Stimulated activated CD8-positive, alpha-beta memory T cell treated with anti-CD3 and anti-CD28 coated beads, Interleukin-12 subunit alpha, Interleukin-12 subunit beta, amount 100 ng/mL, for 1 hour (primary cell): ENCODE results near the gene KCNA10.

ENCODE experiments used
- DNase-seq: peaks from one replicate; pipeline ENCODE4 v3.0.0-alpha.2; 2020; ENCODE audit warnings: low read depth

Gene KCNA10

DNA sequence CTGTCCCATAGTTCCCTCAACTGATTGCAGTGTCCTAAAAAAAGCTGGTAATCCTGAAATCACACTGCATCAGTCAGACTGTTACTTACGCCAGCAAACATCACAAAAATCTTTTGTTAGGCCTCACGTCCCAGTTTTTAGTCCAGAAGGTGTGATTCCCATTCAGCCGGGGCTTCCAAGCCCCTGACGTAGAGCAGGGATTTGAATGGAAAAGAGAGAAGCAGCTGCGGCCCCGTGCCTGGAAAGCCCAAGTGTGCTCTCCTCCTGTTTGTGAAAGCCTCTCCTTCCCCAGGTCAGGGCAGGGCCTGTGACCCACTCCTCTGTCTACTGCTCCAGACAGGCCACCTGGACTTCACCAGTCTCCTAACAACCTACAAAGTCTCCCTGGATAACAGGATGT is 20.7 kb downstream of the KCNA10 start:
- no peak for DNase-seq

- peak; percentile 71 for DNase-seq
Measured at GRCh38 chr1:110495926-110496600, 22.9 kb downstream of the KCNA10 start.

DNA sequence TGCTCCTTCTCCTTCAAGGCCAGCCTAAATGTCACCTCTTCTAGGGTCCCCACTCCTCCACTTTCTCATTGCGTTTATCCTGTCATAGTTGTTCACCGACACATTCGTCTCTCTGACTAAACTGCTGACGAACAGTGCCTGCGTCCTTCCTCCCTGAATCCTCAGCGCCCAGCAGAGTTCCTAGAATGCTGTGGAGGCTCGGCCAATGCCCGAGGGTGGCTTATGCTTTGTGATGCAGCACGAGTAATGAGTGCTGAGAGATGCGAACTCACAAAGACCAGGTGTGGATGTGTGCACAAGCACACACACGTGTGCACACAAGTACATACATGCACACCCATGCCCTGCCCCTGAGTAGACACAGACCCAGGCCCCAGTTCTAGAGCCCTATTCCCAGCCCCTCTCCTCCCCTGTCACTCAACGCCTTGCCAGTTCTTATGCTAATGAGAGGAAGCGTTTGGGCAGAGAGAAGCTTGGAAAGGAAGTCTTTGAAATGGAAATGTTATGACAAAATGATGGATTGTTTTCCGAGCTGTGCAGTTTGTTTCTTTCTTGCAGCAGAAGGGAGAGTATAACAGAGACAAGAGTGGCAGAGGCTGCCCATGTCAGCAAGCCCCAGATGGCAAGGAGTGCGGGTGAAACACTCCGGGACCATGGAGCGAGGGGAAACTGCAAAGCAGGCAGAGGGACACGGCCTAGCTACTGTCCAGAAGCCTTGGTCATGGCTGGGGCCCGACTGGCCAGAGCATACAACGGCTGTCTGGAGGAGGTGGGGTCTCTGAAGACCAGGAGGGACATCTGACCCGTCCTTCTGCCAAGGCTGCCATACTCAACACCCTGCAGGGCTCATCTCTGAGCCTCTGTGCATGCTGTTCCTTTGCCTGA is 24.2 kb downstream of the KCNA10 start:
- DNase-seq: no peak

GRCh38 chr1:110494036-110494435 is 24.9 kb downstream of the KCNA10 start:
- no peak for DNase-seq

GRCh38 chr1:110493059-110493699 is 25.8 kb downstream of the KCNA10 start:
- no peak for DNase-seq

DNA sequence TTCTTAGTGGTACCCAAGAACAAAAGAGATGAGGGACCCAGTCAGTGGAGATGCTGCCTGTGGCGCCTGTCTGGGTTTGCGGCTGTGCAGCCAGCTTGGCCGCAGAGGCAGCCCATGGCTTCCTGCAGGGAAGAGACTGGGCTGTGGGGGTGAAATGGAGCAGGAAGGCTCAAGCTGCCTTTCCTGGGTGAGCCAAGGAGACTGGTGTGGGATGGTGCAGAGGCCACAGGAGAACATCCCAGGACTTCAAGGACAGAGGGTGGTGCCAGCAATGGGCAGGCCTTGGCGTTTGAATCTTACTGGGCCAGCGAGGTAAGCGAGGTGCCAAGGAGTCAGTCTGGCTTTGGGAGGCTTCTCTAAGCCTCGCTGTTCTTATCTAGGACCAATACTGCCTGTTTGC is 26.4 kb downstream of the KCNA10 start:
- no peak for DNase-seq

DNA sequence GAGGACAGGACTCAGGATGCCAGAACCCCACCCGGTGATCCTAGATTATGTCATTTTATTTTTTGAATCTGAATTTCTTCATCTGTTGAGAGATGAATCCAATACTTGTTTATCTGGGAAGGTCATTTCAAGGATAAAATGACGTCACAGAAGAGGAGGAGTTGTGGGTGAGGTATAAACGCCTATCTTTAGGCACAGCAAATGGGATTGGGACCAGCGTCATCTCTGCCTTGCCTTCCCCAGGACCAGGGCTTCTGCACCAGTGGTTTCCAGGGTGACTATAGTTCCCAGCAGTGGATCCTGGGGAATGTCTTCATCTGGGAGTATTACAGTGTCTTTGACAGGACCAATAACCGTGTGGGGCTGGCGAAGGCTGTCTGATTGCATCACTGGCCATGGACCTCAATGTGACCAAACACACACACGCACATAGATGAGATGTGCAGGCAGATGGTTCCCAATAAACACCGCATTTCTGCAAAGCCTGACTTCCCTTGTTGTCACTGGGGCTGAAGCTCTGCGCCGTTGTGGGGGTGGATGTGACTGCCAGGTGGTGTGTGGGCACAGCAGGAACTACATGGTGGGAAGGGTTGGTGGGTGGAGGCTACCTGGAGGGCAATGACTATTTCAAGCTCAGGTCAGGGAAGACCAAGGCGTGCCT is 28.1 kb downstream of the KCNA10 start:
- no peak for DNase-seq

GRCh38 chr1:110489973-110490542 is 28.9 kb downstream of the KCNA10 start:
- no peak for DNase-seq

- DNase-seq: no peak
Measured at GRCh38 chr1:110489406-110489805, 29.6 kb downstream of the KCNA10 start.

GRCh38 chr1:110488867-110489266 is 30.1 kb downstream of the KCNA10 start:
- DNase-seq: no peak

GRCh38 chr1:110488161-110488560 is 30.8 kb downstream of the KCNA10 start:
- no peak for DNase-seq

GRCh38 chr1:110487726-110488125 is 31.2 kb downstream of the KCNA10 start:
- DNase-seq: no peak

- DNase-seq: no peak
Measured at GRCh38 chr1:110485725-110486124, 33.2 kb downstream of the KCNA10 start.

GRCh38 chr1:110484801-110485200 is 34.2 kb downstream of the KCNA10 start:
- no peak for DNase-seq

GRCh38 chr1:110483308-110483685 is 35.7 kb downstream of the KCNA10 start:
- DNase-seq: no peak

GRCh38 chr1:110482662-110483307 is 36.2 kb downstream of the KCNA10 start:
- no peak for DNase-seq

DNA sequence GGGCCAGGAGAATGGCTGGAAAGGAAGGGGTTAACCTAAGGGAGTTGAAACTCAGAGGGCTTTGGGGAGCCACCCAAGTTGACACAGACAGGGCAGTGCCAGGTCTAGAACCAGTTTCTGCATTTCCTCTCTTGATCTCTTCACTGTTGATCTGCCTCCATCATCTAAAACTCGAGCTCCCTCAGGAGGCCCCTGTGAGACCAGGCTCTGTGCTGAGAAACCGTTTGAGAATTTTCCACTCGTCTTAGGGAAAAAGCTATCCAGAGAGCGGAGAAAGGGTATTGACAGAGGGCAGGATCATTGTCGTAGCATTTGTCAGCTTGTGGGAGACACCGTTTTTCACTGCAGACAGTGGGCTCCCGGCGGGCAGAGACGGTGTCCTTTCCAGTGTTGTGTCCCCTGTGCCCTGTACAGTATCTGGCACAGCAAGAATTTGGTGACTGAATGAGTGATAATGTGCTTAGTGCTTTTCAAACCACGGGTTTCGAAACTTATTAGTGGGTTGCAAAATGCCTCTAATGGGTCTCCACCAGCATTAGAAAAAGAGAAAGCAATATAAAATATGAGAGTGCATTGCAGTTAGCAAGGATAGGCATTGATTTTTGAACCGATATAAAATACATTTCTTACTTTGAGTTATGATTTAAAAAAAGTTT is 36.9 kb downstream of the KCNA10 start:
- no peak for DNase-seq

GRCh38 chr1:110480356-110481096 is 38.4 kb downstream of the KCNA10 start:
- DNase-seq: no peak

- DNase-seq: no peak
Measured at GRCh38 chr1:110478886-110479285, 40.1 kb downstream of the KCNA10 start.

DNA sequence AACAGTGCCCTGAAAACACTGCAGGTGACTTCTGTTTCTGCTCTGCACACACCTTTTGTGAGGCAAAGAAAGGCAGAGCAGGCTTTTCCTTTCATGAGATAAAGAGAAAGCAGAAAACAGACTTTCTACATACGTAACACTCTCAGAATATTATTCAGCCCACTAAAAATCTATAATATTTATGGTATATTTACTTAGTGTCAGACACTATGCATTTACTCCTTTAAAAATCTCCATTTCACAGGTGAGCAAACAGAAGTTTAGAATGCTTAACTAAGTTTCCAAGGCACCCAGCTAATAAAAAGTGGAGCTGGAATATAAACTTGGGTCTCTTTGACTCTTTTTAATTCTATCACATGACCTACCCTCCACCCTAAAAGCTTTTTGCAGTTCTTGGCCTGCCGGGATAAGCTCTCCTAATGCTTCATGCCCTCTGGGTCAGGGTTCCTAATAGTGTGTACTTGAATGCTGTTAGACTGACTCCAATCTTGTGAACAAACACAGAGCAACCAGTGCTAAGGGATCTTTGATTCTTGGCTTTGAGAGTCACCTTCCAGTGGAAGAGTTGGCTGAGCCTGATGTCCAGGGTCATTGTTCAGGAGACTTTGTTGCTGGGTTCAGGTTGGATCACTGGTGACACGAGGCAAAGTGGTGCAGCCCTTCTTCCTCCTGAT is 40.9 kb downstream of the KCNA10 start:
- no peak for DNase-seq
